HG03520 (cell line): Measurements from ENCODE around the gene RGS7BP.
"Not testable (repeated sequence)": the region's sequence is repeated elsewhere in the genome, so short reads cannot be mapped to it uniquely, and the experiment has no call there.

Source experiments
- ATAC-seq: cut with Tn5 transposase; IDR thresholded peaks from one replicate; pipeline ENCODE4 v1.9.1; 2021; ENCODE audit warnings: mild to moderate bottlenecking, moderate library complexity; ENCODE audit not compliant: unreplicated experiment

RGS7BP gene

DNA sequence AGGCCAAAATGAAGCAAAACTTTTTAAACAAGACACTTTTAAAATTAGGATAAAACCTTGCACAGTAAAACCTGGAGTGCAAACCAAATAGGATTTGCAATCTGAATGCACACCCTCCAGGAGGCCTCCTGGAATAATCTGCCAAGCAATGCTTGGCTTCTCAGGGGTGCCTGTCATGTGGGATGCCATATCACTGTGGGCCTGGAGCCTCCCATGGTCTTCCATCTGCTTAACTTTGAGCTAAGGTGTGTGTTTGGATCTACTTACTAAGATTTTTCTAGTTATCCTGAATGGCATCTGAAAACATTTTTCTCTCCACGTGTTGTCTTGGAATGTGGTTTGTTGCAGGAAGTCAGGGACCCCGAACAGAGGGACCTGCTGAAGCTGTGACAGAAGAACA, 52.1 kb downstream of the RGS7BP start:
- no peak for ATAC-seq

DNA sequence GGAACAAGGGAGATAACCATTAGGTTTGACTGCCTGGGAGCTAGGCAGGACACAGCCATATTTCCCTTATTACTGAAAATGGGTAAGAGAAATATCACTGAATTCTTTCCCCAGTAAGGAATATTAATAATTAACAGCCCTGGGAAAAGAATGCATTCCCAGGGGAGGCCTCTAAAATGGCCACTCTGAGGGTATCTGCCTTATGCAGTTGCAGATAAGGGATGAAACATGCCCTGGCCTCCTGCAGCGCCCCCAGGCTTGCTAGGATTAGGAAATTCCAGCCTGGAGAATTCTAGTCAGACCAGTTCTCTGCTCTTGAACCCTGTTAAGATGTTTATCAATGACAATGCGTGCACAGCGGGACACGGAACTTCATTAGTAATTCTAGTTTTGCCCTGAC, 52.8 kb downstream of the RGS7BP start:
- not testable (repeated sequence) for ATAC-seq

DNA sequence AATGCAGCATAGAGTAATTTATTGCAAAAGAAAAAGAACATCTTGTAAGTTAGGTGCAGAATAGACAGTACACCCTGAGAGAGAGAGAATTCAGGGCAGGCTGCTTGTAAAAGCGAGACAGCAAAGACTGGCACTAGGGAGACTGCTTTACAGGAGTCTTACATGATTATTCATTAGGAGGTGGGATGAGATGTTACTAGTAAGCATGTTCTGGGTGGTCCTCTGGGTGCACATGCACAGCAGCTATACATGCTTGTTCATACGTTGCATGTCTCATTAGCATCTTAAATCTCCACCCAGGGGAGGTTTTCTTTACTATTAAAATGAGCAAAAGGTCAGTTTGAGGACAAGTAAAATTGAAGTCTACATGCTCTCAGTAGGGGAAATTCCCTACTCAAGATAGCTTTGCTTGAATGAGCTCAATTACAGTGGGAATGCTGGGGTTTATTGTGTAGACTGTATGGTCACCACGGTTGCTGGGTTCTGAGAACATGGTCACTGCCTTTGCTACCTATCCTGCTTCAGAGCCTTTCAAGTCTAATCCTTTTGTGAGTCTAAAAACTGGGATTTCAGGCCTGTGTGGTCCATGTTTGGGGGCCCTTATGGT, 60.6 kb downstream of the RGS7BP start:
- no peak for ATAC-seq

DNA sequence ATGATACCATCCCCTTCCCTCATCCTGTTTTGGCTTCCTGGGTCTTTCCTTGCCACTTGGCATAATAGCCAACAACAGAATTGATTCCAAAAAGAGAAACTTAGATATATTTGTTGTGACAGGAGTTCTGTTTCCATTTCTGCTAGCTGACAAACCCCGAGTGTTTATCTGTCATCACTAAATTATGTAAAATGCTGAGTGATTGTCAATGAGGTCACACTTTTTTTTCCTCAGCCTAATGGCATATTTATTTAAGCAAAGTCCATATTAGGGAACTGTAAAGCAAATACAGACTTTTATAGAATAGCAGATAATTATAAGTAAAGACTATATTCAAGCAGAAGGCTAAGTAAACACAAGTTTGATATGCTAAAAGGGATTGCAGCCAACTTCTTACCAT, 64.0 kb downstream of the RGS7BP start:
- ATAC-seq: no peak

DNA sequence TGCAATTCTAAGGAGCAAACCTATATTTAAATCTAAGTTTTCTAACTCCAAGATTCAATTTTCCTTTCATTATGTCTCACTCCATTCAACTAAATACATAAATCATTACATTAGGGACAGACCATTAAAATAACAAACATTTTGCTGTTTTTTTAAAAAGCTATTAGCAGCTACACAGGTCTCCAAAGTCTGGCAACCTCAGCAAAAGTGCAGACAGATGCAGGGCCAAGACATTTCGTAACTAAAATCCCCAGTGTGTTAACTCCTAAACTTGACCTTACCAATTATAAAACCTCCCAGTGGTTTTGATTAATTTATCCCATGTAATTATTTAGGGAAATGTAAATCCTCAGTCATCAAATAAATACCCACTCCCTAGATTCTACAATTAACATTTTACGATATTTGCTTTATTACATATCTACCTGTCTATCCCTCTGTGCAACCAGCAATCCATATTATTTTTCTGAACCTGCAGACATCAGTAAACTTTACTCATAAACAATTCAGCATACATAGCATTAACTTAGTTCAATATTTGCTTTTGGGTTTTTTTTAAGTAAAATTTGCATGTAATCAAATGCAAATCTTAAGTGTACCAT, 64.7 kb downstream of the RGS7BP start:
- no peak for ATAC-seq

DNA sequence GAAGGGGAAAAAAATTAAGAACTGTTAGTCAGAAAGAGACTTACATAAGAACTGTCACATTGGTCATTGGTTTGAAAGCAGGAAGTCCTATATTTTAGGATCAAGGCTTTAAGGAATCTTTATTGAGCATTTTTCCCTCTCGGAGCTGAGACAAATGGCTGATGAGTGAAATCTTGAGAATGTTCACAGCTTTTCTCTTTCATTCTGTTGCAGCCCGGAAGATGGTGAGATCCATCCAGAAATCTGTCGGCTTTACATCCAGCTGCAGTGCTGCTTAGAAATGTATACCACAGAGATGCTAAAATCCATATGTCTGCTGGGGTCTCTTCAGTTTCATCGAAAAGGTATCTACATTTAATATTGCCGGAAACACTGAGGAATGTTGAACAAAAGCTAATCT, 69.7 kb downstream of the RGS7BP start:
- no peak for ATAC-seq

DNA sequence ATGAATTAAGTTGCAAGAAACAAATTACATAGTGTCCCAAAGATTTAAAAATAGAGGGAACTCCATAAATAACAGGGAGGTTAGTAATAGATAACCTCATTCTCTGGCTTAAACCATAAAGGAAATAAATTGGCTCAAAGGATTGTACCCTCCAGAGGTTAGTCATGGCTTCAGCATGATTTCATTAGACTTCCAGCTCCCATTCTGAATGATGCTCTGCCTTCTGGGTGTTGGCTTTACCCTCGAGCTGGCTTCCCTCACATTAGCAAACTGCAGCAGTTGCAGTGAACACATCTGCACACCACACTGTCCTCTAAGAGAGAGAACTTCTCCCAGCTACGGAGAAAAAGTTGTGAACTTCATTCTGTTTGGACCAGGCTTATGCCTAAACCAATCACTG, 70.4 kb downstream of the RGS7BP start:
- ATAC-seq: no peak

DNA sequence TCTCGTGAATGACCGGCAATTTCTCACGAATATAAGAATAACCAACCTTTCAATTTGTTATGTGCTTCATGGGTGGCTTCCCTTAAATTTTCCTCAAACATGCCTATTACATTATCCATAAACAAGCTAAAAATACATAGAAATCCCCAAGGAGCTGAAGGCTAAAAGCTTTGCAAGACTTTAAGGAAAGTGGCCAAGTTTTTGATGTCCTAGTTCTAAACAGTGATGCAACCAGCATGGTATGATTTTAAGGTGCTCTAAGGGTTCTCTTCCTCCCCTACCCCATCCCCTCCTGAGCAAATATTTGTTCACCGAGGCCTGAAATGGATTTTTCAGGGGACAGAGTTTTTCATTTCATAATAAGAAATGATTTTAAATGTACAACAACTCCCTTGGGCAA, 79.8 kb downstream of the RGS7BP start:
- no peak for ATAC-seq

DNA sequence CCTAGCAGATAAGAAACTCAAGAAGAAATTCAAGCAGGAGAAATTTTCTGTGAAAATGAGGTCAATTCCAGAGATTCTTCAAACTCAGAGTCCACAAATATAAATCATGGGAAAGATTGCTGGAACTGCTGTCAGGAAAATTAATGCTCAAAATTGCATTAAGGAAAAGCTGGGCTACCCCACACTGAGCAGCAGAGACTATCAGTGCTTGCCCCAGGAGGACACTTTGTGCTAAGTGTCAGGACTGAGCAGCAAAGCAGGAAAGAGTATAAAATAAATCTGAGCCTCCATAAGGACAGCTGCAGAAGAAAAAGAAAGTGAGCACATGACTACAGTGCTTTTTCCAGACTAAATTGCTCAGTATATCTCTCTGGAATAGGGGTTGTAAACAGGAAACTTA, 81.6 kb downstream of the RGS7BP start:
- ATAC-seq: no peak

DNA sequence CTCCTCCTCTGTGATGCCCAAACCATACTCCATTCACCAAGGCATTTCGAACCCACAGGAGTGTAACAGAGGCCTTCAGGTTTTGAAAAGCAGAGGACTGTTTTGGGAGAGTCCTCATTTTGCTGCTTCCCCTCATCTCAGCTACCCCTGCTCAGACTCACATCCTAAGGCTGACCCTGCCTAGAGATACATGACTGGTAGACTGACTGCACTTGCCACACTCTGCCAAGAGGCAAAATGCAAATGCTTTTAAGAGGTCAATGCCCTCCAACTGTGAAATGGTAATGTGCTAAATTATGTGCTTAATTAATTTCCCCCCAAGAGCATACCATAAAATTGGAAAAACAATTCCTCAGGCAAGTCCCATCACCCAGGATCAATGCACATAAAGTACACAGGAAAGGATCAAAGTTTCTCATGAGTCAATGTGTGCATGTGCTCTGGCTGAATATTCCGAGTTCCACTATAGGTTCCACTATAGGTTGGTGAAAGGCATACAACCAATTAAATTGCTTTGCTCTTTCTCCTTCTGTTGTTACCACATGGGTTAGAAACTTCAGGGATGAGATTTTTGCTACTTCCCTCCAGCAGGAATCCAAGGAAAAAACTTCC, 87.0 kb downstream of the RGS7BP start:
- no peak for ATAC-seq

DNA sequence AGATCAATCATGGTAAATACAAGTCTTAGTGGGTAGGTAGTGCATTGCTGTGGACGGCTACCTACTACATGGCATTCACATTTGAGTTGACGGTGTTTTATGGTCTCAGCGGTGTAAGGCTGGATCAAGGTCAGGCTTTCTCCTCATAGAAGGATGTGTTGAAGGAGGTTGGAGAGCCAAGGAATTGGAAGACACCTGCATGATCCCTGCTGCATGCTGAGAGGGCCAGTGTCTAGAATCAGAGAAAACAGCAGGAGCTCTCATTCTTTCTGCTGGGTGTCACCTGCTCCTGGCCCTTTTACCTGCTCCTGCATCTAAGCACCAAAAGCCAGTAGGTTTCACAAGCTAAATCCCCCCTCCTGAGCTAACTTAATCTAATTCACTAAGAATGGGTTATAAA, 88.2 kb downstream of the RGS7BP start:
- no peak for ATAC-seq

DNA sequence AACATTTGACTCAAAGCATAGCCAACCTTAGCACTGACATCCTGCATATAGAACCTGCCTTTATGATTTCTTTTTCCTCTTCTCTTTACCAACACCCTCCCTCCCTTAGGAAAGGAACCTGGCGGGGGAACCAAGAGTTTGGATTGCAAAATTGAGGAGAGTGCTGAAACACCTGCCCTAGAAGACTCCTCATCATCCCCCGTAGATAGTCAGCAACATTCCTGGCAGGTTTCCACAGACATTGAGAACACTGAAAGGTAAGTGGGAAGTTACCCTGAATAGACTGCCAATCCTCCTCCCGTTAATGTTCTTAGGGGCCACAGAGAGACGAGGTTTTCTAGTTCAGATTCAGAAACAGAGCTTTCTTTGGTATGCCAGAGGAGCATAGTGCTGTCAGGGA, 88.8 kb downstream of the RGS7BP start:
- no peak for ATAC-seq

DNA sequence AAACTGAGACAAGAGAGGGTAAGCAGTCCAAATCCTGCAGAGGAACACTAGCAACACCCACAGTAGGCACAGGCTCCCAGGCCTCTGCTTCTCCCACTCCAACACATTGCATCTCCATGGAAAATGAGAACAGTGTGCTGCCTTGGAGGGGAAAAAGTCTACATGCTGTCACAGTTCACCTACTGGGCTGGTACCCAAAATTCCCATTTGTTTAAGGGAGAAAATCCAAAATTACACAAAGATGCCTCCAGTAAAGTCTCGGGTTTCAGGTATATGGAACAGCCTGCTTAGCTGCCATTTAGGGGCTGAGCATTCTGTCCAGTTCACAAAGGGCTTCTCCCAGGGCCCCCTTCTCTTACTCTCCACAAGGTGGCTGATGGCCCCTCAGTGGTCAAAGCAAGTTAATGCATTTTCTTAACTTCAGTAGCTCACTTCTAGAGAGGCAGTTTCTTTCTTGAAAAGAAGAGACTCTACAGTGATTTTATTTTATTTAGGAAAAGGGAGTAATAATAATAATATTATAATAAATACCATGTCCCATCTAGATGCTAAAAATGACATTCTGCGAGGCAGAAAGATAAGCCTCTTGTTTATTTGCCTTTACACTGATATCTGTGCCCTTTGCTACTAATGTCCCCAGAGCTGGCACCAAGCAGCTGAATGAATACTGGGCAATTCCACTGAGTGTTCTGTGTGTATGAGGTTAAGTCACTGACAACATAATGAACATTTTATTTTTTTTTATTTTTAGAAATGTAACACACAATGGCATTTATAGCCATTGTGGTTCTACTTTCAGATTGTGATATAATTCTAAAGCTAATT, 89.4 kb downstream of the RGS7BP start:
- ATAC-seq: no peak

DNA sequence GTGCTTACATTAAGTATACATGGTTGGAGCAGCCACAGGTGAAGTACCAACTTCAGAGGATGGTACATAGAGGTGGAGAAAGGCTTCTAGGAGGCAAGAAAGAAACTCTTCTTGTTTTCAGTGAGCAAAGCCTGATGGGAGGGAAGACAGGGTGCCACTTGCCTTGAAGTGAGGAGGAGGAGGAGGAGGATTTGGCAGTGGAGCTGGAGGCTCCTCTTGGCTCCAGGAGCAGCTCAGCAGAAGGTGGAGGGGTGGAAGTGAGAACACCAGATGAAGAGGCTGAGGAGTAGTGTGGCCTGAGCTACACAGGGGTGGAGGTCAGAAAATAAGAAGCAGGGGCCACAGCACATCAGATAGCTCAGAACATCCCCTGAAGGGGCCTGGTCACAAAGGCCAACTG, 93.4 kb downstream of the RGS7BP start:
- no peak for ATAC-seq

DNA sequence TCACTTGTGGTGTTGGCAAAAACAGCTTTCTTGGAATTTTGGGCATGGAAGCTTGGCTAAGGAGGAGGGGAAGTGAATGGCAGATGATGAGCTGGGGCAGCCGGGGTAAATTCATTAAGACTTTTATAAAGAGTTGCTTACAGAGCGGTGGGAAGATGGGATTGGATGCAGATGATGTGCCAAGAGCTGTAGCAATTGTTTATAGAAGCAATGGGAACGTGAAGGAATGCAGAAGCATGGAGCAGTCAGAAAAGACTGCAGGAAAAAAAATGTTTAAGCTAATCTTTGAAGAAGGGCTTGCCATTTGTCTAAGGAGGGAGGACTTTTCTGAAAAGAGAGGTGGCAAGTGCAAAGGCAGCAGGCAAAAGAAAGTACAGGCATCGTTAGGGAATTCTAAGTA, 97.9 kb downstream of the RGS7BP start:
- no peak for ATAC-seq

DNA sequence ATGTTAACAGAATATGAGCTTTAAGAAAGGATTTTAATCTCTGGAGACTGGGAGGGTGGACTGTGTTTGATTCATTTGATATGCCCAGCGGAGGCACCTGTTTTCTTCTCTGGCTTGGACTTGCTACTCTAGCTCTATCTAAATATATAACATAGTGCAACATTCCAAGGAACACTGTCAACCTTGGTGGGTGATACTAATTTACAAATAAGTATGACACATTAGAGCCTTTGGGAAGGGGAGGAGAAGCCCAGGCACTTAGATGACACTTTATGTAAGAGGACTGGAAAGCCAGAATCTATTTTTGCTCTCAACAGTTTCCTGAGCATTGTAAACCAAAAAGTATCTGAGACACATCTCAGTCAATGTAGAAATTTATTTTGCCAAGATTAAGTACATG, 101.1 kb downstream of the RGS7BP start:
- ATAC-seq: no peak

DNA sequence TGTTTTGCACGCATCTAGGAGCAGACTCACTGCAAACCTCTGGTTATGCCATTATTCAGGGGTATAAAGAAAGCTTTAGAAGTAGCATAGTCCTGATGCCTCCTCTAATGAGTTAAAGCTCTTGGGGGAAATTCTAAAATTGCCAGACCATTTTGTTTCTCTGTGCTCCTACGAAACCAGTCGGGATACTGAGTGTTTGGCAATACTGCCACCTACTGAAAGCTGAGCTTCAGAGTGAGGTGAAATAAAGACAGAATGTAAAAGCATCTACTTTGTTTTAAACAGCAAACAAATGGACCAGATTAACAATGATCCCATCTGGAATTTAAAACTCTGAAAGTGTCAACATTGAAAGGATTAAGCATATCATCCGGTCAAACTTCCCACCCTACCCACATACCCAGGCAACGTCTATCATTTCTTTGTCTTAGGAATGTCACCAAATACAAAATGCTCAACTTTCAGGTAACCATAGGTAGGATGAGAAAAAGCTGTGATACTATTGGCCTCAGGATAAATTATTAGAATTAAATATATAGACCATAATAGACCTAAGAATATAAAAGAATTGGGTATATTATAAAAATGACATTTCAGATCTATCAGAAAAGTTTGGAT, 106.6 kb downstream of the RGS7BP start:
- peak; percentile 49 for ATAC-seq

DNA sequence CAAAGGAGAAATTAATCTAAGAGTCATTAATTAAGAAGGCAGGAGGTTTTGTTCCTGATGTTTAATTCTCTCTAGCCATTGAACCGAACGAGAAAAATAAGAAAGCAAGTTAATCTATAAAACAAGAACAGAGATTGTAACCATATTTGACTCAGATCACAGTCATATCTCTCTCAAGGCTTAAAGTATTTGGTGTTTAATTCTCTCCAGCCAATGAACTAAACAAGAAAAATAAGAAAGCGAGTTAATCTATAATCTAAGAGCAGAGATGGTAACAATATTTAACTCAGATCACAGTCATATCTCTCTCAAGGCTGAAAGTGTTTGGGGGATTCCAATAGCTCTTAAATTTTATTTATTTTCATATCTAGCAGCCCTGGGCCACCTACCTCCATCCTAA, 110.1 kb downstream of the RGS7BP start:
- ATAC-seq: peak; percentile 59

DNA sequence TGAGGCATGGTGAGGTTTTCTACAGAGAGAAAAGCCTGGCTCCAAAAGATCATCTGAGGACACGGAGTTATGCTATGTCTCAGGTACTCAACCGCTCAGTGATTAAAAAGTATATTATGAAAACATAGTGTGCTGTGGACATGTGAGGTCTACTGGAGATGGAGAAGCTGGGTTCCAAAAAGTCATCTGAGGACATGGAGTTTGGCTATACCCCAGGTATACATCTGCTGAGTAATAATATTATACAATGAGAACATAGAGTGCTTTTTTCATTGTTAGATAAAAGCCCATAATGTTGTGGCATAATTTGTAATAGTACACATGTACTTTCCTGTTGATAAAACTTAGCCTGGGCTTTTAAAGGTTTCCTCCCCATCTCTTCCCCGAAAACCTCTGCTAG, 113.8 kb downstream of the RGS7BP start:
- no peak for ATAC-seq

DNA sequence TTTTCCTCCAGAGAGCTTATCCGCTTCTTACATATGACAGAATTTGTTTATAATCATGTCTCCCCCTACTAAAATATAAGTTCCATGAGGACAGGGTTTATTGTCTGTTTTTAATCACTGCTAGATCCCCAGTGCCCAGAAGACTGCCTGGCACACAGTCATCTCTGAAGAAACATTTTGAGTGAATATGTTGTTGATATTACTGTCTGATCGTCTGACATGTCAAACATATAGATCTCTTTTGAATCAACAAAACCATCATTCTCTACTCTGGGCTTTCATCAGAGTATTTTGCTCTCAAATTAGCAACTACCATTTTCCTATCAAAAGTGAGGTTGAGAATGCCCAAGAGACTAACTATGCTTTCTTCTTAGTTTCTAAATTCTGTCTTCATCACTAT, 117.2 kb downstream of the RGS7BP start:
- no peak for ATAC-seq

DNA sequence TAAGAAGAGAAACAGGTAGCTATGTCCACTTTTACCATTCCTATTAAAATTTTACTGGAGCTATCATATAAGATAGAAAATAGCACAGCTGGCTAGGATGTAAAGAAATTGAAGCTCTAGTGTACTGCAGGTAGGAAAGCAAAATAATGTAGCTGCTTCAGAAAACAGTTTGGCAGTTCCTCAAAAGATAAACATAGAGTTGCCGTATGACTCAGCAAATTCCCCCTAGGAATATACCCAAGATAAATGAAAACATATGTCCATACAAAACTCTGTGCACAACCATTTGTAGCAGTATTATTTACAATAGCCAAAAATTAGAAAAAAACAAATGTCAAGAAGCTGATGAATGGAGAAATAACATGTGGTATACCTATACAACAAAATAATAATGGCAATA, 119.9 kb downstream of the RGS7BP start:
- no peak for ATAC-seq

DNA sequence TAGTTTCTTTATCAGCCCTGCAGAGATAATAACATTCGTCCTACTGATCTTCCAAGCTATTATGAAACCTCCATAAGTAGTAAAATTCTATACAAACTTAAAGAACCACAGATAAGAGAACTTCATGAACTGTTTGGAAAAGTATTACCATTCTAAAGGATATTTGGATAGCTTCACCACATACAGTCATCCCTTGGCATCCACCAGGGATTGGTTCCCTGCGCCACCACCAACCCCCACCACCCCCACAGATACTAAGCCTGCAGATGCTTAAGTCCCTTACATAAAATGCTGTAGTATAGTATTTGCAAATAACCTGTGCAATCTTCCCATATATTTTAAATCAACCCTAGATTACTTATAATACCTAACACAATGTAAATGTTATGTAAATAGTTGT, 123.1 kb downstream of the RGS7BP start:
- ATAC-seq: no peak
